GM23338 (cell line): ENCODE results near the gene CBARP. TPM values are rescaled to one million over a fixed set of nuclear protein-coding genes. Genes with fewer than 3 reads are reported as not detected.

ENCODE experiments used
- ATAC-seq: fragments of 200-7000 bp; cut with Tn5 transposase; 3 replicates; pipeline ENCODE4 v1.9.1; 2020
- DNase-seq: peaks from one replicate; pipeline ENCODE4 v3.0.0-alpha.2; 2015; ENCODE audit warnings: low spot score
- H2AFZ ChIP-seq: fragments of 200-600 bp; sonication (generic); 2 replicates; pipeline ENCODE4 v1.8.0; 2016; ENCODE audit warnings: antibody characterized with exemption, mild to moderate bottlenecking, moderate library complexity
- H3F3A ChIP-seq: fragments of 200-600 bp; sonication (generic); replicated peaks from 2 replicates; pipeline ENCODE4 v1.8.0; 2017; ENCODE audit warnings: antibody characterized with exemption, mixed run types, low read depth
- H3K27ac ChIP-seq: fragments of 200-600 bp; sonication (generic); 2 replicates; pipeline ENCODE4 v1.6.1; 2016; ENCODE audit warnings: low read depth
- H3K27me3 ChIP-seq: fragments of 200-600 bp; sonication (generic); 2 replicates; pipeline ENCODE4 v1.8.0; 2016; ENCODE audit warnings: mild to moderate bottlenecking, mixed run types, moderate library complexity; ENCODE audit not compliant: insufficient read depth
- H3K36me3 ChIP-seq: fragments of 200-600 bp; sonication (generic); 2 replicates; pipeline ENCODE4 v1.8.0; 2016; ENCODE audit warnings: mild to moderate bottlenecking; ENCODE audit not compliant: insufficient read depth
- H3K4me1 ChIP-seq: fragments of 200-600 bp; sonication (generic); 2 replicates; pipeline ENCODE4 v1.8.0; 2016; ENCODE audit warnings: mild to moderate bottlenecking, moderate library complexity; ENCODE audit not compliant: insufficient read depth
- H3K4me2 ChIP-seq: fragments of 200-600 bp; sonication (generic); 2 replicates; pipeline ENCODE4 v1.7.1; 2017; ENCODE audit warnings: mixed run types
- H3K4me3 ChIP-seq: fragments of 200-600 bp; sonication (generic); 2 replicates; pipeline ENCODE4 v1.6.1; 2016; ENCODE audit warnings: mixed run types
- H3K79me2 ChIP-seq: fragments of 200-600 bp; sonication (generic); replicated peaks from 2 replicates; pipeline ENCODE4 v1.8.0; 2017; ENCODE audit warnings: mild to moderate bottlenecking; ENCODE audit not compliant: insufficient read depth
- H3K9me2 ChIP-seq: fragments of 200-600 bp; sonication (generic); 2 replicates; pipeline ENCODE4 v1.8.0; 2017; ENCODE audit not compliant: insufficient read depth
- H4K20me1 ChIP-seq: fragments of 200-600 bp; sonication (generic); replicated peaks from 2 replicates; pipeline ENCODE4 v1.8.0; 2017; ENCODE audit warnings: mild to moderate bottlenecking; ENCODE audit not compliant: insufficient read depth
- H3K27ac Mint-ChIP-seq: 2 replicates; pipeline ENCODE4 v1.8.0; 2020; ENCODE audit warnings: inconsistent platforms, mild to moderate bottlenecking, moderate library complexity, mixed read lengths
- H3K27me3 Mint-ChIP-seq: 3 replicates; pipeline ENCODE4 v1.8.0; 2022; ENCODE audit warnings: low read depth, mild to moderate bottlenecking, moderate library complexity, mixed read lengths, inconsistent platforms; ENCODE audit not compliant: insufficient read depth, poor library complexity
- H3K36me3 Mint-ChIP-seq: 3 replicates; pipeline ENCODE4 v1.8.0; 2021; ENCODE audit warnings: low read depth, mild to moderate bottlenecking, inconsistent platforms, moderate library complexity, mixed read lengths
- H3K4me1 Mint-ChIP-seq: 3 replicates; pipeline ENCODE4 v1.8.0; 2020; ENCODE audit warnings: mild to moderate bottlenecking, inconsistent platforms, mixed read lengths
- H3K4me3 Mint-ChIP-seq: 3 replicates; pipeline ENCODE4 v1.8.0; 2021; ENCODE audit warnings: moderate library complexity, mild to moderate bottlenecking, inconsistent platforms, mixed read lengths
- H3K9me3 Mint-ChIP-seq: 3 replicates; pipeline ENCODE4 v1.8.0; 2020; ENCODE audit warnings: moderate library complexity, mild to moderate bottlenecking, inconsistent platforms, mixed read lengths
- CREB1 ChIP-seq: fragments of 250-450 bp; sonication (Bioruptor Pico); IDR thresholded peaks from 2 replicates; pipeline ENCODE4 v1.5.0; 2020; ENCODE audit warnings: low read depth, mild to moderate bottlenecking, moderate library complexity
- JUNB ChIP-seq: IDR thresholded peaks from one replicate; pipeline ENCODE4 v1.6.1; 2016; ENCODE audit warnings: antibody characterized with exemption; ENCODE audit not compliant: unreplicated experiment
- NANOG ChIP-seq: IDR thresholded peaks from 2 replicates; pipeline ENCODE4 v1.6.1; 2016; ENCODE audit warnings: antibody characterized with exemption, borderline replicate concordance
- POLR2AphosphoS5 ChIP-seq: IDR thresholded peaks from 2 replicates; pipeline ENCODE4 v1.6.1; 2016; ENCODE audit warnings: antibody characterized with exemption, low read depth
- STAT1 ChIP-seq: IDR thresholded peaks from one replicate; pipeline ENCODE4 v1.6.1; 2016; ENCODE audit warnings: antibody characterized with exemption; ENCODE audit not compliant: unreplicated experiment
- ZNF114 ChIP-seq: fragments of 250-450 bp; sonication (Bioruptor Pico); IDR thresholded peaks from 2 replicates; pipeline ENCODE4 v1.5.0; 2020; ENCODE audit warnings: mild to moderate bottlenecking, moderate library complexity
- polyA plus RNA-seq: library from polyadenylated mRNA; unstranded; fragments of >200 nt; fragmentation: Nextera tagmentation; extraction: Ambion mirVana; gene quantifications from 2 replicates; pipeline ENCODE4 v1.2.1, GENCODE V29; 2016
- total RNA-seq: library from RNA; depleted of rRNA; stranded (reverse); fragments of >200 nt; shearing (Covaris generic); gene quantifications from 2 replicates; pipeline ENCODE4 v1.2.3, GENCODE V29; 2014
- TF ChIP-seq, protein P1 (sequence below), 2 experiments: fragments of 200-600 bp in 1 of 2; sonication (generic) in 1 of 2; conservative IDR thresholded peaks; 2 replicates each; pipeline versions ENCODE4 v1.5.1 to v1.6.1; 2016 to 2017; ENCODE audit warnings: antibody characterized with exemption in 2 of 2, low read depth in 2 of 2, mild to moderate bottlenecking in 2 of 2, moderate library complexity in 1 of 2
- TF ChIP-seq, protein P2 (sequence below): IDR thresholded peaks from one replicate; pipeline ENCODE4 v1.6.1; 2018; ENCODE audit warnings: antibody characterized with exemption; ENCODE audit not compliant: unreplicated experiment

The CBARP gene
- total and polyA plus RNA-seq, 2 experiments from 2014 or later, result 2.0 to 14.1 TPM

DNA sequence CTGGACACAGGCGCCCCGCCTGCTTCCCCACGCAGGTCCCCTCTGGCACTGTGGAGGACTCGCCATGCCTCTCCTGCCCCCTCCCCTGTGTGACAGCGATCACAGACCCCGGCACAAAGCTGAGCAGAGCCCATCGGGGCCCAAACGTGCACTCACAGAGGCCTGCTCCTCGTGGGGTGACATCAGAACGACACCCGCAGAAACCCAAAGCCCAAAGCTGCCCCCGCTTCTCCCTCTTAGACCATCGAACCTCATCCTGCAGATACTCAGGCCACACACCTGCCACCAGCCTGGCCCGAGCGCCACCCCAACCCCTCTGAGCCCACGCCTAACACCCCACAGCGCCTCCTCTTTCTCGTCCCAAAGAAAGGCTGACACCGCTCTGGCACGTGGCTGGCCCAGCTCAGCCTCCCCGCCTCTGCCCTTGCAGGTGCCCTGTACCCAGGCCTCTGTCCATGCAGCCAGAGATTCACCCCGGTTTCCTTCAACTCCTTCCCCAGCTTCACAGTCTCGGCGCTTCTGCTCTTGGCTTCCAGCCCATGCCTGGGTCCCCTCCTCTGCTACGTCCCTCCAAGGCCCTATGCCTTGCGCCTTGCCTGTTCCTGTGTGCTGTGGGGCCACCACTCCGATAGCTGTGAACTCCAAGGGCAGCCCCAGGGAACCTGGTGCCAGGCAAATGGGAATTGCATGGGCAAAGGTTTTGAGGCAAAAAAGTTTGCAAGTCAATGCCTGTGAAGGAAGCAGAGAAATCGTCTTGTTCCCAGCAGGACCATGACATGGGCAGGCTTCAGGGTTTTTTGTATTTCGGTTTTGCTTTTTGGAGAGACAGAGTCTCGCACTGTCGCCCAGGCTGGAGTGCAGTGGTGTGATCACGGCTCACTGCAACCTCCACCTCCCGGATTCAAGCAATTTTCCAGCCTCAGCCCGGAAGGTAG, 831 bp upstream of the CBARP start:
- peaks cover 3% of the 10 kb centered on the region; the same call in 1 of the 2 replicates for H4K20me1 ChIP-seq
- ATAC-seq, result no peak; the same call in 2 of the 3 replicates
- TF ChIP-seq JUNB, result no peak
- TF ChIP-seq, protein P1, sequence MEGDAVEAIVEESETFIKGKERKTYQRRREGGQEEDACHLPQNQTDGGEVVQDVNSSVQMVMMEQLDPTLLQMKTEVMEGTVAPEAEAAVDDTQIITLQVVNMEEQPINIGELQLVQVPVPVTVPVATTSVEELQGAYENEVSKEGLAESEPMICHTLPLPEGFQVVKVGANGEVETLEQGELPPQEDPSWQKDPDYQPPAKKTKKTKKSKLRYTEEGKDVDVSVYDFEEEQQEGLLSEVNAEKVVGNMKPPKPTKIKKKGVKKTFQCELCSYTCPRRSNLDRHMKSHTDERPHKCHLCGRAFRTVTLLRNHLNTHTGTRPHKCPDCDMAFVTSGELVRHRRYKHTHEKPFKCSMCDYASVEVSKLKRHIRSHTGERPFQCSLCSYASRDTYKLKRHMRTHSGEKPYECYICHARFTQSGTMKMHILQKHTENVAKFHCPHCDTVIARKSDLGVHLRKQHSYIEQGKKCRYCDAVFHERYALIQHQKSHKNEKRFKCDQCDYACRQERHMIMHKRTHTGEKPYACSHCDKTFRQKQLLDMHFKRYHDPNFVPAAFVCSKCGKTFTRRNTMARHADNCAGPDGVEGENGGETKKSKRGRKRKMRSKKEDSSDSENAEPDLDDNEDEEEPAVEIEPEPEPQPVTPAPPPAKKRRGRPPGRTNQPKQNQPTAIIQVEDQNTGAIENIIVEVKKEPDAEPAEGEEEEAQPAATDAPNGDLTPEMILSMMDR (conservative IDR thresholded peaks at IDR 0.05; ENCODE audit: low read depth in 2 of 2), result no peak
- H3K36me3 Mint-ChIP-seq, result no peaks in the 10 kb centered on the region
- no peaks in the 10 kb centered on the region for H3K9me2 ChIP-seq
- H3K27me3 ChIP-seq, result no peaks in the 10 kb centered on the region
- peaks cover 31% of the 10 kb centered on the region for H3F3A ChIP-seq
- H3K4me1 Mint-ChIP-seq, result peaks cover 17% of the 10 kb centered on the region
- no peak overlapping the region for H3K27ac Mint-ChIP-seq
- peak overlapping the region; percentile 78 for H3K4me2 ChIP-seq
- no peaks in the 10 kb centered on the region for H3K36me3 ChIP-seq
- no peak for DNase-seq
- no peak overlapping the region for H2AFZ ChIP-seq
- 0 out of 2 replicates have a peak overlapping the region, but pooled peaks have one; percentile 32 for H3K27ac ChIP-seq
- H3K4me3 Mint-ChIP-seq, result peak overlapping the region; percentile 79
- H3K79me2 ChIP-seq, result peaks cover 7% of the 10 kb centered on the region
- peaks cover 8% of the 10 kb centered on the region for H3K27me3 Mint-ChIP-seq
- peak overlapping the region; percentile 57 for H3K4me3 ChIP-seq
- no peaks in the 10 kb centered on the region; the same call in 2 of the 3 replicates for H3K9me3 Mint-ChIP-seq
- peaks cover 12% of the 10 kb centered on the region; the same call in 1 of the 2 replicates for H3K4me1 ChIP-seq

DNA sequence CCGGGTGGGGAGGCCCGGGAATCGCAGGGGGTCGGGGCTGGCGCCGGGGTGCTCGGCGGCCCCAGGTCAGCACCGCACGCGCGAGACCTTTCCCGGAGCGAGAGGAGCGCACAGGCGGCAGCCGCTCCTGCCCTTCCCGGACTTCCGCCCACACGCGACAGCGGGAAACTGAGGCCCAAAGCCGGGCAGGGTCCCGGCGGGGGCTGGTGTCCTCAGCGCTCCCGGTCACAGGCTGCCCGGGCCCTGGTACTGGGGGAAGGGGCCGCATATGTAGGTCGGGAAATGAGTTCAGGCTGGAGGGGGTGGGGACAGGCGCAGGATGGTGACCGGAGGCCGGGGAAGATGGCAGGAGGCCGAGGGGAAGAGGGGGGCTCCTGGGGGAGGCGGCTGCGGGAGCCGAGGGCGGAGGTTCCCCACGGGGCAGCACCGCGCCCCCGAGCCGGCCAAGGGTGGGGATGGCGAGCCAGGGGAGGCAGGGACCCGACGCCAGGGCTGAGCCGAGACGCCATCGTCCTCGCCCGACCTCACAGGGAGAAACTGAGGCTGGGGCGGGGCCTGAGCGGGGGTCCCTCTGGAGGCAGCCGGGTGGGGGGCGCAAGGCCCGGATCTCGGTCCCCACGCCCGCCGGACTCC, 662 bp downstream of the CBARP start:
- Mint-ChIP-seq H3K4me1 (peaks cover 17% of the 10 kb centered on the region), H3K9me3 (no peaks in the 10 kb centered on the region; the same call in 2 of the 3 replicates), H3K4me3 (peak overlapping the region; percentile 66; the same call in 2 of the 3 replicates), H3K27me3 (peaks cover 6% of the 10 kb centered on the region), H3K27ac (no peak overlapping the region), H3K36me3 (peaks cover 4% of the 10 kb centered on the region; the same call in 1 of the 3 replicates)
- Histone ChIP-seq H3K27ac (no peak overlapping the region), H3K27me3 (no peaks in the 10 kb centered on the region), H3F3A (peaks cover 28% of the 10 kb centered on the region), H3K4me2 (peak overlapping the region; percentile 90), H3K36me3 (no peaks in the 10 kb centered on the region), H3K4me1 (peaks cover 12% of the 10 kb centered on the region; the same call in 1 of the 2 replicates), H3K79me2 (no peaks in the 10 kb centered on the region; the same call in 1 of the 2 replicates), H2AFZ (no peak overlapping the region), H4K20me1 (peaks cover 3% of the 10 kb centered on the region; the same call in 1 of the 2 replicates), H3K9me2 (no peaks in the 10 kb centered on the region), H3K4me3 (peak overlapping the region; percentile 83)
- DNase-seq (no peak), ATAC-seq (peak; percentile 1; the same call in 2 of the 3 replicates)
- TF ChIP-seq, protein P2, sequence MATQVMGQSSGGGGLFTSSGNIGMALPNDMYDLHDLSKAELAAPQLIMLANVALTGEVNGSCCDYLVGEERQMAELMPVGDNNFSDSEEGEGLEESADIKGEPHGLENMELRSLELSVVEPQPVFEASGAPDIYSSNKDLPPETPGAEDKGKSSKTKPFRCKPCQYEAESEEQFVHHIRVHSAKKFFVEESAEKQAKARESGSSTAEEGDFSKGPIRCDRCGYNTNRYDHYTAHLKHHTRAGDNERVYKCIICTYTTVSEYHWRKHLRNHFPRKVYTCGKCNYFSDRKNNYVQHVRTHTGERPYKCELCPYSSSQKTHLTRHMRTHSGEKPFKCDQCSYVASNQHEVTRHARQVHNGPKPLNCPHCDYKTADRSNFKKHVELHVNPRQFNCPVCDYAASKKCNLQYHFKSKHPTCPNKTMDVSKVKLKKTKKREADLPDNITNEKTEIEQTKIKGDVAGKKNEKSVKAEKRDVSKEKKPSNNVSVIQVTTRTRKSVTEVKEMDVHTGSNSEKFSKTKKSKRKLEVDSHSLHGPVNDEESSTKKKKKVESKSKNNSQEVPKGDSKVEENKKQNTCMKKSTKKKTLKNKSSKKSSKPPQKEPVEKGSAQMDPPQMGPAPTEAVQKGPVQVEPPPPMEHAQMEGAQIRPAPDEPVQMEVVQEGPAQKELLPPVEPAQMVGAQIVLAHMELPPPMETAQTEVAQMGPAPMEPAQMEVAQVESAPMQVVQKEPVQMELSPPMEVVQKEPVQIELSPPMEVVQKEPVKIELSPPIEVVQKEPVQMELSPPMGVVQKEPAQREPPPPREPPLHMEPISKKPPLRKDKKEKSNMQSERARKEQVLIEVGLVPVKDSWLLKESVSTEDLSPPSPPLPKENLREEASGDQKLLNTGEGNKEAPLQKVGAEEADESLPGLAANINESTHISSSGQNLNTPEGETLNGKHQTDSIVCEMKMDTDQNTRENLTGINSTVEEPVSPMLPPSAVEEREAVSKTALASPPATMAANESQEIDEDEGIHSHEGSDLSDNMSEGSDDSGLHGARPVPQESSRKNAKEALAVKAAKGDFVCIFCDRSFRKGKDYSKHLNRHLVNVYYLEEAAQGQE, result no peak
- TF ChIP-seq NANOG (no peak), STAT1 (no peak), JUNB (no peak), POLR2AphosphoS5 (no peak), CREB1 (no peak), ZNF114 (CRISPR knock-in tag) (no peak)
- TF ChIP-seq, protein P1 (conservative IDR thresholded peaks at IDR 0.05; ENCODE audit: low read depth in 2 of 2), result no peak
